PFSK-1 (cell line): ENCODE results near the gene ENO2.

Experiments
- TAF1 ChIP-seq: IDR thresholded peaks from 2 replicates; pipeline ENCODE4 v1.6.1; 2012; ENCODE audit warnings: low read length, control low read depth, borderline replicate concordance; ENCODE audit not compliant: insufficient read depth
- TF ChIP-seq, protein P1 (sequence below), 2 experiments: IDR thresholded peaks; 2 replicates each; pipeline versions ENCODE4 v1.6.1 to v1.8.0; 2011 to 2012; ENCODE audit warnings: low read depth in 2 of 2, low read length in 2 of 2, control low read depth in 1 of 2, inconsistent platforms in 1 of 2, mild to moderate bottlenecking in 1 of 2, moderate library complexity in 1 of 2; ENCODE audit not compliant: insufficient read depth in 1 of 2

DNA sequence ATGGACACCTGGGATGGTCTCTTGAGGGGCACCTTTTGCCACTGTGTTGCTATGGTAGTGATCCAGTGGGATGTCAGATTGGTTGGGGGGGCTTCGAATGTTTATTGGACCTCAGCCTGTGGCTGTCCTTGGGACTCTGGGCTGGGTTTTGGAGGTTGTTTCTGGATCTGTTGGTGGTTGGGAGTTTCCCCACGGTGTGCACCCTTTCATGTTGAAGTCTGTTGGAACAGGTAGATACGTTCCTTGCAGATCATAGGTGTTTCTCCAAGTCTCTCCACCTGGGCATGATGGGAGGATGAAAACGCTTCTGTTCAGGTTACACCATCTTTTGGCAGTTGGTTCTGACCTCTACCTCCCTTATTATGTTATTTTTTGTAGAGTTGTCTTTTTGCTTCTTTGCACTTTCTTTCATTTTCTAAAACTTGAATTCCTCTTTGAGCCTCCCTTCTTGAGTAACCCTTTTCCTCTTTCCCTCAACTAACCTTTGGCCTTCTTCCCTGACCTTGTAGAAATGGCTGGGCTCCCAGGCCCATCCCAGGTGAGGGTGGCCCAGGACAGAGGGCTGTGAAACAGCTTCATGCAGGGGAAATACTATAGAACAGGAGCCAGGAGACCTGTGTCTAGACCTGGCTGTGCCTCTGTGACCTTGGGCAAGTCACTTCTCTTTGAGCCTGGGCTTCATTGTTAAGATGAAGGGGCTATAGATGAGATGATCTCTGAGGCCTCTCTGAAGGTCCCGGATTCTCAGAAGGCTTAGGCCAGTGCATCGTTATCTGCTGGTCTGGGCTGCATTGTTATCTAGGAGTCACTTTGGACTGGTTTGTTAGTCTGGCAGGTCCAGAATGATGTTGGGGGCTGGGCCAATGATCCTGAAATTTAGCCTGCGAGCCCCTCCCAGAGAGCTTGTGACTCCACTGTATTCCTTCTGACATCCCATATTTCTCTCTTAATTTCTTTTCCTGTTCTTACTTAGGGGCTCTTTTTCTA lies 15.4 kb downstream of the ENO2 start:
- TF ChIP-seq, protein P1, sequence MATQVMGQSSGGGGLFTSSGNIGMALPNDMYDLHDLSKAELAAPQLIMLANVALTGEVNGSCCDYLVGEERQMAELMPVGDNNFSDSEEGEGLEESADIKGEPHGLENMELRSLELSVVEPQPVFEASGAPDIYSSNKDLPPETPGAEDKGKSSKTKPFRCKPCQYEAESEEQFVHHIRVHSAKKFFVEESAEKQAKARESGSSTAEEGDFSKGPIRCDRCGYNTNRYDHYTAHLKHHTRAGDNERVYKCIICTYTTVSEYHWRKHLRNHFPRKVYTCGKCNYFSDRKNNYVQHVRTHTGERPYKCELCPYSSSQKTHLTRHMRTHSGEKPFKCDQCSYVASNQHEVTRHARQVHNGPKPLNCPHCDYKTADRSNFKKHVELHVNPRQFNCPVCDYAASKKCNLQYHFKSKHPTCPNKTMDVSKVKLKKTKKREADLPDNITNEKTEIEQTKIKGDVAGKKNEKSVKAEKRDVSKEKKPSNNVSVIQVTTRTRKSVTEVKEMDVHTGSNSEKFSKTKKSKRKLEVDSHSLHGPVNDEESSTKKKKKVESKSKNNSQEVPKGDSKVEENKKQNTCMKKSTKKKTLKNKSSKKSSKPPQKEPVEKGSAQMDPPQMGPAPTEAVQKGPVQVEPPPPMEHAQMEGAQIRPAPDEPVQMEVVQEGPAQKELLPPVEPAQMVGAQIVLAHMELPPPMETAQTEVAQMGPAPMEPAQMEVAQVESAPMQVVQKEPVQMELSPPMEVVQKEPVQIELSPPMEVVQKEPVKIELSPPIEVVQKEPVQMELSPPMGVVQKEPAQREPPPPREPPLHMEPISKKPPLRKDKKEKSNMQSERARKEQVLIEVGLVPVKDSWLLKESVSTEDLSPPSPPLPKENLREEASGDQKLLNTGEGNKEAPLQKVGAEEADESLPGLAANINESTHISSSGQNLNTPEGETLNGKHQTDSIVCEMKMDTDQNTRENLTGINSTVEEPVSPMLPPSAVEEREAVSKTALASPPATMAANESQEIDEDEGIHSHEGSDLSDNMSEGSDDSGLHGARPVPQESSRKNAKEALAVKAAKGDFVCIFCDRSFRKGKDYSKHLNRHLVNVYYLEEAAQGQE (IDR thresholded peaks at IDR 0.05; ENCODE audit: insufficient read depth in 1 of 2, low read depth in 2 of 2, low read length in 2 of 2), result no peak
- TF ChIP-seq TAF1, result no peak
